Activated CD4-positive, alpha-beta T cell treated with anti-CD3 and anti-CD28 coated beads, Interleukin-2, amount 50 U/mL, for 48 hours (primary cell): ENCODE measurements around the gene CSF3R.
"Not testable (repeated sequence)": the region's sequence is repeated elsewhere in the genome, so short reads cannot be mapped to it uniquely, and the experiment has no call there.

Source experiments
- DNase-seq, 2 experiments: peaks; one replicate each; pipeline ENCODE4 v3.0.0-alpha.2; 2020

CSF3R gene

DNA sequence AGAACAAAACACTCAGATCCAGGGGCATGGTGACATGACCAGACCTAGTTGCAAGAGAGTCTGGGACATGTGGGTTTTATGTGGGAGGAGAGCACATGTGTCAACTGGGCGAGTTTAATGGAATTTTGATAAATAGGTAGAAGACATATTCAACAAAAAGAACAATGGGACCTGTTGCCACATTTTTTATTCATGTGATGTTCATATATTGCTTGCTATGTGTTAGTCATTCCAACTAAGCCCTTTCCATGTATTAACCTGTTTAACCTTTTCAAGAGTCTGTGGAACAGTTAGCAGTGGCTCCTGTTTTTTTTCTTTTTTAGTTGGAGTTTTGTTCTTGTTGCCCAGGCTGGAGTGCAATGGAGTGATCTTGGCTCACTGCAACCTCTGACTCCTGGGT, 30.1 kb upstream of the CSF3R start:
- no peak for DNase-seq

DNA sequence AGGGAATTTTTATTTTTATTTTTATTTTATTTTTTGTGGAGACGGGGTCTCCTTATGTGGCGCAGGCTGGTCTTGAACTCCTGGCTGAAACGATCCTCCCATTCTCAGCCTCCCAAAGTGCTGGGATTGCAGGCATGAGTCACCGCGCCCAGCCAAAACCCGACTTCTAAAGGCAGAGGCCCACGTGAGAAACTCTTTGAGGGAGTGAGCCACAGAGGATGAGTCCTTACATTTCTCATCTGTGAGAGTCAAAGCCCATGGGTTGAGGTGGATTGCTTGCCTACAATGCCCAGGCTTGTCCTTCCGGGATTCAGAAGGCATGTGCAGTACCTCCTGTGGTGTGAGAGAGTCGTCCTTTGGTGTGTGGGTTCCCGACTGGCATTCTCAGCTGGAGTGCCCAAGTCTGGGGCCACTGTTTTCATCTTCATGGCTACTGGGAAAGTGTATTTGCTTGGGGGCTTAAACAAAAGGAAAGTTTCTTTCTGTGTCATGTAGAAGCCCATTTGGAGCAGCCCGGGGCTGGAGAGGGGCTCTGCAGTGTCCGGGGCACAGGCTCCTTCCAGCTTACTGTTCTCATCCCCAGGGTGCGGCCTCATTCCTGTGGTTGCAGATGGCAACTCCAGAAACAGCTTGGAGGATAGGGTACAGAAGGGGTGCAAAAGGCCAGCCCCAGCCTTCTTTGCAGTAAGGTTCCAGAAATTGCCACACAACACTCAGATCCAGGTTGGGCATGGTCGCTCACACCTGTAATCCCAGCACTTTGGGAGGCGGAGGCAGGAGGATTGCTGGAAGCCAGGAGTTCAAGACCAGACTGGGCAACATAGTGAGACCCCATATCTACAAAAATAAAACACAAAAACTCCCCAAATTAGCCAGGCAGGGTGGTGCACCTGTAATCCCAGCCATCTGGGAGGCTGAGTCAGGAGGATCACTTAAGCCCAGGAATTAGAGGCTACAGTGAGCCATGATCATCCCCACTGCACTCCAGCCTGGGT, 29.4 kb upstream of the CSF3R start:
- DNase-seq = no peak

DNA sequence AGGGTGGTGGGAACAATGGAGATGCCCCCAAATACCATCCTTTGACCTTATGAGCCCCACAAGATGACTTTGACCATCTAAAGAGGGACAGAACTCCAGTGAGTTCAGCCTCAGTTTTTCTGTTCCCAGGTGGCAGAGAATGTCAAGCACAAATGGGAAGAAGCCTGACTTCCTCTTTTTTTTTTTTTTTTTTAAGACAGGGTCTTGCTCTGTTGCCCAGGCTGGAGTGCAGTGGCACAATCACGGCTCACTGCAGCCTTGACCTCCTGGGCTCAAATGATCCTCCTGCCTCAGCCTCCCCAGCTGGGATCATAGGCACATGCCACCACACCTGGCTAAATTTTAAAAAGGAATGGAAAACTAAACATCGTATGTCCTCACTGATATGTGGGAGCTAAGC, 28.5 kb upstream of the CSF3R start:
- DNase-seq = not testable (repeated sequence)

DNA sequence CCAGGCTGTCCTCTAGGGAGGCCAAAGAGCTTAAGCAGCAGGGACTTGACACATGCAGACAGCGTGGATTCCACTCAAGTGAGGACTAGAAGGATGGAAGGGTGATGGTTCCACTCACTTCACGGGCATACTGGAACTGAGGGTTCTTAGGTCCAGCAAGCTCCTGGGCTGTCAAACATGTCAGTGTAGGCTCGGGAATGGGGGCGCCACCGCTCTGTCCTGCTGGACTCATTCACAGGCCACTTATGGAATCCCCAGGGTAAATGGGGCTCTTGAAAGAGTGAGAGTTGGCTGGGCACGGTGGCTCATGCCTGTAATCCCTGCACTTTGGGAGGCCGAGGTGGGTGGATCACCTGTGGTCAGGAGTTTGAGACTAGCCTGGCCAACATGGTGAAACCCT, 27.7 kb upstream of the CSF3R start:
- no peak for DNase-seq

DNA sequence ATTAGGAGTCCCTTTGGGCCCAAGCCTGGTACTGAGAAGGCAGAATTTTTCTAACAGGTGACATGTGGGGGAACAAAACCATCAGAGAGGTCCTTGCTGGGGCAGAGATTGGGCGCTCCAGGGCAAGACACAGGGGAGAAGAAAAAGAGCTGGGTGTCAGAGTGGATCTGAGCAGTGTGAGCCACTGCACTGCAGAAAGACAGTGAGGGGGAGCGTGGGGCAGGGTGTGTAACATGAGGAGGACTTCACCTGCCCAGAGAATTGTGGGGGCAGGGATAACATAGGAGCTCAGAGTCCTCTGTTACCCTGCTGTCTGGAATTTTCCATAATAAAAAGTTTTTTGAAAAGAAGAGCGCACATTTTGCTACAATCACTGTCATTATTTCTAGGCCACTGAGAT, 25.5 kb upstream of the CSF3R start:
- DNase-seq = no peak

DNA sequence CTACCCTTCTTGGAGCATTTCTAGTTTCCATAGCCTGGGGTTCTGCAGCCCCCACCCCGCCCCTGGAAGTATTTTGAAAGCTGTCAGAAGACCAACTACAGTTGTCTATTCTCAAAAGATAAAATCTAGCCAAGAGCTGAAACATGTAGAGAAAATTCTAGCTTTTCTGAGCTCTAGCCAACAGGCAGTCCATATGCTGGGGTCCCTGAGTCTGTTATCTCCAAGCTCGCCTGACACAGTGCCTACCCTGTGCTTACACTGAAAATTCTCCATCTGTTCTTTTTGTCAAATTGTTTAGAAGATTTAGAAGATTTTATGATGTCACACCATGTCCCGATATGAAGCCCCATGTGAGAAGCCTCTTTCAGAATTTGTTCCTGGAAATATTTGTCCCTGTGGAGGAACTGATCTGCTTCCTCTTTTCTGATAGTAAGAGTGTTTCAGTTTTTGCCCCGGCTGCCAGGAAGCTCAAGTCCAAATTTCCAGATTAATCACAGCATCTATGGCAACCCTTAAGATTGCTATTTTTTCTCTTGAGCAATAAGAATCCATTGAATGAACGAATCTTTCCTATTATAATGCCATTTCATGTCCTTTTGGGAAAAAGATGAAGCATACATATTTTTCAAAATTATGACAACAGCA, 23.7 kb upstream of the CSF3R start:
- no peak for DNase-seq

DNA sequence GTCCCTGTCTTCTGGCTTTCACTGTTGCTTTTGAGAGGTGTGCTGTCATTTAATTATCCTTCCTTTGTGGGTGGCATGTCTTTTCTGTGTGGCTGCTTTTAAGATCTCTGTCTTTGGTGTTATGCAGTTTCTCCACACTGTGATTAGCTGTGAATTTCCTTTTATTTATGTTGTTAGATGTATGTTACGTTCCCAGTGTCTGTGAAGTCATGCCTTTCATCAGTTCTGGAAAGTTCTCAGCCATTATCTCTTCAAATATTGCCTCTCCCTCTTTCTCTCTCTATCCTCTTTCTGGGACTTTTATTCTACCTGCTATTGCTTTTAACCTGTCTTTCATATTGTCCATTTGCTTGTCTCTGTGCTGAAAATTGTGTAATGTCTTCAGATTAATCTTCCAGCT, 21.0 kb upstream of the CSF3R start:
- DNase-seq = no peak

DNA sequence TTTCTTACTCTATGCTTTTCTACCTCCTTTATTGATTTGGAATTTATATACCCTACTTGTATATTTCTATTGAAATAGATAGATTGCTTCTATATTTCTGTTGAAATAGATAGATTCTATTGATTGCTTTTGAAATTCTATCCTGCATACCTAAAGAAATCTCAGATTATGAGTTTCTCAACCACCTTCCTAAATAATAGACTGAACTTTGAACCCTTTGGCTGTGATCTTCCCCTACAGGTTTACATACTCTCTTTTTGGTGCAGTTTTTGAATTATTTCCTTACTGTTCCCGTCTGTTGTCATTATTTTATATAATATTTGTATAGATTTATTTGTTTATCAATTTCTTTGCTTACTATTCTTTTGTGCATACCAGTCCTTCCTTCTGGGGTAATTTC, 20.4 kb upstream of the CSF3R start:
- no peak for DNase-seq

DNA sequence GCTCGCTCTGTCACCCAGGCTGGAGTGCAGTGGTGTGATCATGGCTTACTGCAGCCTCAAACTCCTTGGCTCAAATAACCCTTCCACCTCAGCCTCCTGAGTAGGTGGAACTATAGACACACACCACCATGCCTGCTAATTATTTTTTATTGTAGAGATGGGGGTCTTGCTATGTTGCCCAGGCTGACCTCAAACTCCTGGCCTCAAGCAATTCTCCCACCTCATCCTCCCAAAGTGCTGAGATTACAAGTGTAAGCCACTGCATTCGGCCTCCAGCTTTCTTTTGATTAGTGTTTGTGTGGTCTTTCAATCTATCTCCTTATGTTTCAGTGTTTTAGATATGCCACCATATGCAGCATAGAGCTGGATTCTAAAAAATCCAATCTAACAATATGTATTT, 19.9 kb upstream of the CSF3R start:
- DNase-seq = no peak

DNA sequence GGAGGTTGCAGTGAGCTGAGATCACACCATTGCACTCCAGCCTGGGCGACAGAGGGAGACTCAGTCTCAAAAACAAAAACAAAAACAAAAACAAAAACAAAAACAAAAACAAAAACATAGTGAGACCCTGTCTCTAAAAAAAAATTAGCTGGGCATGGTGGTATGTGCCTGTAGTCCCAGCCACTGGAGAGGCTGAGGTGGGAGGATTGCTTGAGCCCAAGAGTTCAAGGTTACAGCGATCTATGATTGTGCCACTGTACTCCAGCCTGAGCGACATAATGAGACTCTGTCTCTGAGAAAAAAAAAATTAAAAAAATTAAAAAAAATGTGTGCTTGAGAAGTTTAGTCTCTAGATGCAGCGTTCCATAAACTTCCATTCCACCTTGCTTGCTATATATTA, 19.2 kb upstream of the CSF3R start:
- not testable (repeated sequence) for DNase-seq

DNA sequence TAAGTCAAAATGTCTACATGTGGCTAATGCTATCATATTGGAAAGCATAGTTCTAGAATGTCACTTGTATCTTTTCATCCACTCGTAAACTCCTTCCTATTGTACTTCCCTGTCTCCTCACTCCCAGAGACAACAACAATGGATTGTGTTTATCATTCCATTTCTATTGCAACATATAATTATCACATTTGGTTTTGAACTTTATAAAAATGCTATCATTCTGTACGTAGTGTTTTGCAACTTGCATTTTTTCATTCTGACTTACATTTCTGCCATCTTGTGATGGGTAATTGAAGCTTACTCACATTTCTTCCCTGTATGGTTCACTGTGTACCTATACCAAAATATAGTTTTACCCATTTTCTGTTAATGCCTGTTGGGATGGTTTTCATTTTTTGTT, 14.5 kb upstream of the CSF3R start:
- DNase-seq = no peak

DNA sequence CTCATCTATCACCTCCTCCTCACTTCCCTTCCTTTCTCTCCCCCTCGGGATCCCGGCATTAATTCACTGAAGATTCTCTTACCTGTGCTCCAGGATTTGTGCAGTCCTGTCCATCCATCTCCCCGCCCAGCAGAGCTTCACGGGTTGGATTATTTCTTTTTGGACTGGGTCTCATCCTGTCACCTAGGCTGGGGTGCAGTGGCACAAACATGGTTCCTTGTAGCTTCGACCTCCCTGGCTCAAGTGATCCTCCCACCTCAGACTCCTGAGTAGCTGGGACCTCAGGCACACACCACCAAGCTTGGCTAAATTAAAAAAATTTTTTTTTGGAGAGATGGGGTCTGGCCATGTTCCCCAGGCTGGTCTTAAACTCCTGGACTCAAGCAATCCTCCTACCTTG, 12.3 kb upstream of the CSF3R start:
- no peak for DNase-seq

DNA sequence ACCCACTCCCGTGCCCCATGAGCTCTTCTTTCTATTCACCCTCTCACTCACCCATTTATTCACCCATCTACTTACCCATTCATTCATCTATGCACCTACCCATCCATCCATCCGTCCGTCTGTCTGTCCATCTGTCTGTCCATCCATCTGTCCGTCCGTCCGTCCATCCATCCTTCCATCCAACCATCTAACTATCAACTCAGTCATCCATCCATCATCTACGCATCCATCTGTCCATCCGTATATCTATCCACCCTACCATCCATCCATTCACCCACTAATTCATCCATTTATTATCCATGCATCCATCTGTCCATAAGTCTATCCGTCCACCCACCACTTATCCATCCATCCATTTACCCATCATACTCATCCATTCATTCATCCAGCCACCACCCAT, 10.8 kb upstream of the CSF3R start:
- DNase-seq = no peak

DNA sequence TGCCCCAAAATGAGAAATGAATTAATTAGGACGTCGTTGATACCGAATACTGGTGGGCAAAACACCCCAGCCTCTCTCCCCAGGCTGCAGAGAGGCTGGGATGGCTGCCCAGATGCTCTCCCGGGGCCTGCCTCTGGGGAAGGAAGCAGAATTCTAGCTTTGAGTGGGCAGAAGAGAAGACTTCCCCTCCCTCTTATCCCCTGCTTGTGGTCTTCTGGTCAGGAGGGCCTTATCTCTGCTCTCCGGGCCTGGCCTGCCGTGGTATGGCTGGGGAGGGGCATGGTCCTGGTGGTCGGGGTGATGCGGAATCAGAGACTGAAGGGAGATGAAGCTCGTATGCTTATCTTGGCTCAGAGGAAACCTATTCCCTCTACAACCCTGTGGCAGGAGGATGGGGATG, 9.8 kb upstream of the CSF3R start:
- DNase-seq = no peak

DNA sequence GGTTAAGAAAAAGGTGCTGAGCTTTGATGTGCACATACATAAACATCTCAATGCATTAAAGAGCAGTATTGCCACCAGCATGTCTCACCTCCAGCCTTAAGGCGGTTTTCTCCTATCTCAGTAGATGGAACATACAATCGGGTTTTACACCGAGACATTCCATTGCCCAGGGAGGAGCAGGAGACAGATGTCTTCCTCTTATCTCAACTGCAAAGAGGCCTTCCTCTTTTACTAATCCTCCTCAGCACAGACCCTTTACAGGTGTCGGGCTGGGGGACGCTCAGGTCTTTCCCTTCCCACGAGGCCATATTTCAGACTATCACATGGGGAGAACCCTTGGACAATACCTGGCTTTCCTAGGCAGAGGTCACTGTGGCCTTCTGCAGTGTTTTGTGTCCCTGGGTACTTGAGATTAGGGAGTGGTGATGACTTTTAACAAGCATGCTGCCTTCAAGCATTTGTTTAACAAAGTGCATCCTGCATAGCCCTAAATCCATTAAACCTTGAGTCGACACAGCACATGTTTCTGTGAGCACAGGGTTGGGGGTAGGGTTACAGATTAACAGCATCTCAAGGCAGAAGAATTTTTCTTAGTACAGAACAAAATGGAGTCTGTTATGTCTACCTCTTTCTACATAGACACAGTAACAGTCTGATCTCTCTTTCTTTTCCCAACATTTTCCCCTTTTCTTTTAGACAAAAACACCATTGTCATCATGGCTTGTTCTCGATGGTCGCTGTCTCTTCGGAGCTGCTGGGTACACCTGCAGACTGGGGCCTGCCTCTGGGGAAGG, 6.7 kb upstream of the CSF3R start:
- DNase-seq = not testable (repeated sequence)

DNA sequence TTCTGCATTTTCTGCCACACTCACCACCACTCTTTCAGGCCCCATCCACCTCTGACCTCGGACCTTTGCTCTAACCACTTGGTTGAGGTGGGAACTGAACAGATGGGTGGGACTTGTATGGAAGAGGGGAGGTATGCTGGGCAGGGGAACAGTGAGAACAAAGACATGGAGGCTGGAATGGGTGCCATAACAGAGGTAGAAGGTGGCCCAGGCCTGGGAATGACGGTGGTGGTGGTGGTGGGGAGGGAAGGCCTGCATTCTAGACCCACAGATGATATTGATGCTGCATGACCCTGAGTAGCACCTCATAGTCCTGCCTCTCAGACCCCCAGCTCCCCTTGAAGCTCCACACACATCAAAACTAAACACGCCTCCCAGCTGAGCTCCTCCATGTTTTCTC, 5.2 kb upstream of the CSF3R start:
- no peak for DNase-seq

DNA sequence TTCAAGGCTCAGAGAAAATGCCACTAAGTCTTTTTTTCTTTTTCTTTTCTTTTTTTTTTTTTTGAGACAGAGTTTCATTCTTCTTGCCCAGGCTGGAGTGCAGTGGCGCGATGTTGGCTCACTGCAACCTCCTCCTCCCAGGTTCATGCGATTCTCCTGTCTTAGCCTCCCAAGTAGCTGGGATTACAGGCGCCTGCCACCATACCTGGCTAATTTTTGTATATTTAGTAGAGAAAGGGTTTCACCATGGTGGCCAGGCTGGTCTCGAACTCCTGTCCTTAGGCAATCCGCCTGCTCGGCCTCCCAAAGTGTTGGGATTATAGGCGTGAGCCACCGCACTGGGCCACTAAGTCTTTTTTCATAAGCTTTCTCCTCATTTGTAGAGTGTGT, 4.6 kb upstream of the CSF3R start:
- DNase-seq = not testable (repeated sequence)

DNA sequence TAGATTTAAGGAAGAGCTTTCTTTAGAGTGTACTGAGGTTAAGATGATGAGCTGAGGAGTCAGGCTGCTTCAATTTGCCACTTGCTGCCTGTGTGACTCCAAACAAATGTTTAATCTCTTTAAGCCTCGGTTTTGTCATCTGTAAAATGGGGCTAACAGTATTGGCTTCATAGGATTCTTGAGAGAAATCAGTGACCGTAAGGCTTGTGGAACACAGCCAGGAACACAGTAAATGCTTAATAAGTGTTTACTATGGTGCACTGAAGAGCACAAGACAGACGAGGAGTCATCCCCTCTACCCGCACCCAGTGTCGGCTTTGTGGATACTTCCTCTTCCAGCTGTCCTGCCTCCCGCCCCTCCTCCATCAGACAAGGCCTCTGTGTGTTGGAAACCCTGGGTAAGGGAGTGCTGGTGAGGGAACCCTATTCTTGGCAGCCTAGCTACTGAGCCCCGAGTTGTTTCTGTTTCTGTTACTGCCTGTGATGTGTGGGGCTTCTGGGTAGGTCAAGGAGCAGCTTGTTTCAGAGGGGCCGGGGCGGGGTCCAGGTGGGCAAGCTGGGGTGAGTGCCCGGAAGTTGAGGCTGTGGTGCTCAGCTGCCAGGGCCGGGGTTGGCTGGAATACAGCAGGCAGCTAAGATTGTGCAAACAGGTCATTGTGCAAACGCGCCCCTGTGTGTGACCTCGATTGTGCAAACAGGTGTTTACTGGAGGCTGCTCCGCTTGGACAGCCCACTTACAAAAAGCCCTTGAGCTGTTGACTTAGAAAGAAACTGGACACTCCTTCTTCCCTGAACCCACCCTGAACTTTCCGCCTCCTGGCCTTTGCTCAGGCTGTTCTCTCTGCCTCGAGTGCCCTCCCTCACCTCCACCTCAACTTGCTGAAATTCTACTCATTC, 4.0 kb upstream of the CSF3R start:
- no peak for DNase-seq

DNA sequence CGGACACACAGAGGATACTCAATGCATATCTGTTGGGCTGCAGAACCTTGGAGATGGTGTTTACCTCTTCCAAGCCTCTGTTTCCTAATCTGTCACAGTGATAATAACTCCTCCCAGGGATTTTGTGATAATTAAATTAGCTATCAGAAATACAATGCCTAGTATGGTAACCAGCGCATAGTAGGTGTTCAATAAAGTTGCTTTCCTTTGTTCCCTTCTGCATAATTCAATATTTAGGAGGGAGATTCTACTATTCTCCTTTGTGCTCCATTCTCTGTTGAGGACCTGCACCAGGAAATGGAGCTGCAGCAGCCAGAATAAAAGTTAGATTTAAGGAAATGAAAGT, 3.4 kb upstream of the CSF3R start:
- DNase-seq = no peak

DNA sequence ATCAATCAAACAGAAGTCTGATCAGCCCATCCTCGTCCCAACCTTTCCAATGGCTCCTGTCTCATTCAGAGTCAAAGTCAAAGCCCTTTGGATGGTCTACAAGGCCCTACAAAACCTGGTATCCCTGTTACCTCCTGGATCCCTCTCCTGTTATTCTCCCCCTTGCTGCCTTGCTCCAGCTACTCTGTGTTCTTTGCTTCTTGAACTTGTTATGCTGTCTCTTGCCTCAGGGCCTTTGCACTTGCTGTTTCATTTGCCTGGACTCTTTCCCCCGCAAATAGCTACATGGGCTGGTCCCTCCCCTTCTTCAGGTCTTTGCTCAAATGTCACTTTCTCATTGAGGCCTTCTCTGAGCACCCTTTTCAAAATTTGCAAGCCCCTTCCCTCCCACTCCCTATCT, 1.4 kb upstream of the CSF3R start:
- no peak for DNase-seq

DNA sequence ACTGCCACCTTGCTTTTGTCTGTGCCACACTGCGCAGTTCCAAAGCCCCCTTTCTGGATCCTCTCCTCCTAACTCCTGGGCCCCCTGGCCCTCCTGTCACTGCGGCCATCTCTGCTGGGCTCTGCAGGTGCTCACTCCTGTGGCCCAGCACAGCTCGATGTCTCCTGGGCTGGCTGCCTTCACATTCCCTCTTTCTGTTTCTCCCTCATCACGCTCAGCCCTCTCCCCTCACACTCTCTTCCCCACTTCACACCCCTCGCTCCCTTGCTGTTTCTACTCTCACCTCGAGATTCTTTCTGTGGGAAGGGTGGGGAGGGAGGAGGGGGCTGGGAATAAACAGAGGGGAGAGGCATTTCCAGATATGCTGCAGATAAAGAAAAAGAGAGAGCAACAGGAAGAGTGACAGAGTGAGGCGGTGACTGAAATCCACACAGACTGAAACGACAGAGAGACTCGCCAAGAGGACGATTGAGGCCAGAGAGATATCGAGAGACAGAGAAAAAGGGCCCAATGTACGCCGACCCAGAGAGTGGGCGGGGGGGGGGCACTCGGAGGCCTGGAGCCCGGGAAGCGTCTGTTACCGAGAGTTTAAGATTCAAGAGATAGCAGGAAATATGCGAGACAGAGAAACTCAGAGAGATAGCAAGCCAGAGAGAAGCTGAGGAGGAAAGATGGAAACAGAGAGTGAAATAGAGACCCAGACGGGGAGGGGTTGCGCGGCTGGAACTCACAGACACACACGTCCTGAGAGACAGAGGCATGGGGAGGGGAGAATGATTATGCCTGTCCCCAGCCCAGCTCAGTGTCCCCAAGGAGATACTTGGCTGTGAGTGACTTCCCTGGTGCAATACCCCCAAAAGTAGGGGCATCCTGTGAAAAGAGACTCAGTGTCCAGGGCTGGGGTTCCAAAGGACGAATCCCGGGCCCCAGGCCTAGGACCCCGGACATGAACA, 666 bp downstream of the CSF3R start:
- no peak for DNase-seq
